ENCODE data around the gene LIN7A. TPM values are rescaled to one million over a fixed set of nuclear protein-coding genes. Genes with fewer than 3 reads are reported as not detected.

LIN7A gene
- total RNA-seq, 1 donor from 2014 or later, result 27.7 TPM

- H3K36me3 Mint-ChIP-seq (ENCODE audit: unreplicated experiment), result peaks cover 3% of the 10 kb centered on the region
These were observed 92.1 kb downstream of the LIN7A start for GRCh38 chr12:80845639-80846038.

GRCh38 chr12:80843969-80844368 lies 93.8 kb downstream of the LIN7A start:
- Mint-ChIP-seq H3K4me3 (ENCODE audit: unreplicated experiment) (no peak overlapping the region), H3K9me3 (ENCODE audit: unreplicated experiment) (no peaks in the 10 kb centered on the region), H3K36me3 (ENCODE audit: unreplicated experiment) (peaks cover 3% of the 10 kb centered on the region), H3K27me3 (ENCODE audit: unreplicated experiment) (no peaks in the 10 kb centered on the region), H3K4me1 (ENCODE audit: unreplicated experiment) (peaks cover 26% of the 10 kb centered on the region), H3K27ac (ENCODE audit: unreplicated experiment) (no peak overlapping the region)
- TF ChIP-seq CTCF (IDR thresholded peaks at IDR 0.05), result no peak
- no peak for DNase-seq (ENCODE audit: extremely low spot score, unreplicated experiment)

More at GRCh38 chr12:80845639-80846038, 92.1 kb downstream of the LIN7A start:
- Mint-ChIP-seq H3K27me3 (ENCODE audit: unreplicated experiment) (no peaks in the 10 kb centered on the region), H3K9me3 (ENCODE audit: unreplicated experiment) (no peaks in the 10 kb centered on the region), H3K27ac (ENCODE audit: unreplicated experiment) (peak overlapping the region; percentile 68), H3K4me1 (ENCODE audit: unreplicated experiment) (peaks cover 20% of the 10 kb centered on the region), H3K4me3 (ENCODE audit: unreplicated experiment) (no peak overlapping the region)
- no peak for DNase-seq (ENCODE audit: extremely low spot score, unreplicated experiment)
- no peak for TF ChIP-seq CTCF (IDR thresholded peaks at IDR 0.05)

- H3K27ac Mint-ChIP-seq (ENCODE audit: unreplicated experiment), result peak overlapping the region; percentile 28
- peaks cover 27% of the 10 kb centered on the region for H3K4me1 Mint-ChIP-seq (ENCODE audit: unreplicated experiment)
- no peak for TF ChIP-seq CTCF (IDR thresholded peaks at IDR 0.05)
- H3K27me3 Mint-ChIP-seq (ENCODE audit: unreplicated experiment), result no peaks in the 10 kb centered on the region
- DNase-seq (ENCODE audit: extremely low spot score, unreplicated experiment), result no peak
- no peak overlapping the region for H3K4me3 Mint-ChIP-seq (ENCODE audit: unreplicated experiment)
- H3K9me3 Mint-ChIP-seq (ENCODE audit: unreplicated experiment), result no peaks in the 10 kb centered on the region
- peaks cover 3% of the 10 kb centered on the region for H3K36me3 Mint-ChIP-seq (ENCODE audit: unreplicated experiment)
These were observed 99.0 kb downstream of the LIN7A start for GRCh38 chr12:80838708-80839107.

- Mint-ChIP-seq H3K36me3 (ENCODE audit: unreplicated experiment) (peaks cover 5% of the 10 kb centered on the region), H3K4me1 (ENCODE audit: unreplicated experiment) (peaks cover 27% of the 10 kb centered on the region), H3K9me3 (ENCODE audit: unreplicated experiment) (no peaks in the 10 kb centered on the region), H3K27ac (ENCODE audit: unreplicated experiment) (peak overlapping the region; percentile 28), H3K27me3 (ENCODE audit: unreplicated experiment) (no peaks in the 10 kb centered on the region), H3K4me3 (ENCODE audit: unreplicated experiment) (no peak overlapping the region)
- TF ChIP-seq CTCF (IDR thresholded peaks at IDR 0.05), result no peak
- DNase-seq (ENCODE audit: extremely low spot score, unreplicated experiment), result no peak
These were observed 99.6 kb downstream of the LIN7A start for GRCh38 chr12:80838024-80838658.

- no peak for DNase-seq (ENCODE audit: extremely low spot score, unreplicated experiment)
- Mint-ChIP-seq H3K4me1 (ENCODE audit: unreplicated experiment) (peaks cover 27% of the 10 kb centered on the region), H3K4me3 (ENCODE audit: unreplicated experiment) (no peak overlapping the region), H3K27ac (ENCODE audit: unreplicated experiment) (no peak overlapping the region), H3K27me3 (ENCODE audit: unreplicated experiment) (no peaks in the 10 kb centered on the region), H3K36me3 (ENCODE audit: unreplicated experiment) (peaks cover 7% of the 10 kb centered on the region), H3K9me3 (ENCODE audit: unreplicated experiment) (no peaks in the 10 kb centered on the region)
- peak; percentile 86 for TF ChIP-seq CTCF (IDR thresholded peaks at IDR 0.05)
These were observed 100.3 kb downstream of the LIN7A start for GRCh38 chr12:80837342-80837978.

Data from osteocyte (in vitro differentiated cells).